Gastrocnemius medialis (tissue), 4 donors: ENCODE results near the gene MCMBP. TPM values are rescaled to one million over a fixed set of nuclear protein-coding genes. Genes with fewer than 3 reads are reported as not detected.
"Not testable (repeated sequence)": the region's sequence is repeated elsewhere in the genome, so short reads cannot be mapped to it uniquely, and the experiment has no call there.

Source experiments
- ATAC-seq, 2 donors: fragments of 150-250 bp; one replicate each; pipeline ENCODE4 v1.9.1; 2016
- DNase-seq, 2 donors: peaks; one replicate each; pipeline ENCODE4 v3.0.0-alpha.2; 2019
- H3K27ac ChIP-seq, 4 donors: fragments of 200-600 bp; sonication (generic); 1 replicate in 1 of 4; 2 replicates in 3 of 4; pipeline ENCODE4 v1.5.1; 2016 to 2018; ENCODE audit warnings: mild to moderate bottlenecking in 2 of 4, moderate library complexity in 1 of 4
- H3K27me3 ChIP-seq, 3 donors: fragments of 200-600 bp; sonication (generic) in 2 of 3; 1 replicate in 1 of 3; 2 replicates in 2 of 3; pipeline versions ENCODE4 v1.5.1 to v1.6.0; 2016 to 2019; ENCODE audit warnings: mild to moderate bottlenecking in 1 of 3, moderate library complexity in 1 of 3
- H3K36me3 ChIP-seq, 2 donors: fragments of 200-600 bp; sonication (generic) in 1 of 2; one replicate each; pipeline ENCODE4 v1.5.1; 2017 to 2018
- H3K4me1 ChIP-seq, 2 donors: fragments of 200-600 bp; sonication (generic) in 1 of 2; one replicate each; pipeline ENCODE4 v1.5.1; 2016 to 2017; ENCODE audit warnings: mild to moderate bottlenecking in 2 of 2
- H3K4me3 ChIP-seq, 4 donors: fragments of 200-600 bp; sonication (generic) in 3 of 4; 1 replicate in 1 of 4; 2 replicates in 3 of 4; pipeline ENCODE4 v1.5.1; 2016 to 2019; ENCODE audit warnings: mild to moderate bottlenecking in 2 of 4
- H3K9me3 ChIP-seq, 3 donors: fragments of 200-600 bp; sonication (generic) in 2 of 3; 1 replicate in 1 of 3; 2 replicates in 2 of 3; pipeline ENCODE4 v1.5.1; 2016 to 2019
- POLR2A ChIP-seq, 2 donors: fragments of 450-650 bp; IDR thresholded peaks; one replicate each; pipeline ENCODE4 v1.6.1; 2017; ENCODE audit warnings: antibody characterized with exemption in 2 of 2, mild to moderate bottlenecking in 2 of 2, moderate library complexity in 2 of 2
- in situ Hi-C, 4 donors: fragments of 200-750 bp; cut with MboI; loops; one replicate each; pipeline versions ENCODE4 v1.15.0 to v1.8.0; 2017; ENCODE audit warnings: low sequenced_read_pairs in 4 of 4
- intact Hi-C: fragments of 100-400 bp; cut with DNase I; formaldehyde crosslinking; loops from one replicate; pipeline ENCODE4 v1.15.1; 2023; ENCODE audit warnings: low total_unique reads
- total RNA-seq, 4 donors: library from RNA; depleted of rRNA; stranded (reverse); fragments of >200 nt; gene quantifications; one replicate each; pipeline versions ENCODE4 v1.1.0 to v1.2.3, GENCODE V29; 2016
- TF ChIP-seq, protein P1 (sequence below), 5 experiments: fragments of 450-650 bp in 3 of 5; fragments of 200-600 bp in 2 of 5; sonication (generic) in 2 of 5; IDR thresholded peaks in 4 of 5; conservative IDR thresholded peaks in 1 of 5; 1 replicate in 4 of 5; 2 replicates in 1 of 5; pipeline ENCODE4 v1.5.1; 2016 to 2019; ENCODE audit warnings: antibody characterized with exemption in 5 of 5, mild to moderate bottlenecking in 3 of 5, moderate library complexity in 3 of 5

Gene MCMBP
- total RNA-seq, 4 donors from 2014 or later = 28.1 to 43.6 (median 33.2) TPM

GRCh38 chr10:119871881-119872609, 598 bp downstream of the MCMBP start:
- DNase-seq (peak in 1 of 2 donors; percentile 26), ATAC-seq (peak; percentile 20 to 21)
- in situ Hi-C loops = loop anchor here in 3 of 4 donors (25.0 kb wide), 3 partner anchors 185 to 710 kb away; partner anchors contain the start of gene SFXN4 (in 1 of the 3)
- Histone ChIP-seq H3K4me3 (peak overlapping the region; percentile 85 to 96 (median 90)), H3K9me3 (no peaks in the 10 kb centered on the region), H3K27ac (peak overlapping the region; percentile 89 to 97 (median 92)), H3K27me3 (no peaks in the 10 kb centered on the region), H3K36me3 (no peaks in the 10 kb centered on the region), H3K4me1 (peaks cover 17 to 28% of the 10 kb centered on the region in 2 donors)
- intact Hi-C loops = loop anchor here (1.0 to 5.0 kb wide), 3 partner anchors 20 to 1115 kb away; partner anchors contain the start of gene SEC23IP
- TF ChIP-seq, protein P1, sequence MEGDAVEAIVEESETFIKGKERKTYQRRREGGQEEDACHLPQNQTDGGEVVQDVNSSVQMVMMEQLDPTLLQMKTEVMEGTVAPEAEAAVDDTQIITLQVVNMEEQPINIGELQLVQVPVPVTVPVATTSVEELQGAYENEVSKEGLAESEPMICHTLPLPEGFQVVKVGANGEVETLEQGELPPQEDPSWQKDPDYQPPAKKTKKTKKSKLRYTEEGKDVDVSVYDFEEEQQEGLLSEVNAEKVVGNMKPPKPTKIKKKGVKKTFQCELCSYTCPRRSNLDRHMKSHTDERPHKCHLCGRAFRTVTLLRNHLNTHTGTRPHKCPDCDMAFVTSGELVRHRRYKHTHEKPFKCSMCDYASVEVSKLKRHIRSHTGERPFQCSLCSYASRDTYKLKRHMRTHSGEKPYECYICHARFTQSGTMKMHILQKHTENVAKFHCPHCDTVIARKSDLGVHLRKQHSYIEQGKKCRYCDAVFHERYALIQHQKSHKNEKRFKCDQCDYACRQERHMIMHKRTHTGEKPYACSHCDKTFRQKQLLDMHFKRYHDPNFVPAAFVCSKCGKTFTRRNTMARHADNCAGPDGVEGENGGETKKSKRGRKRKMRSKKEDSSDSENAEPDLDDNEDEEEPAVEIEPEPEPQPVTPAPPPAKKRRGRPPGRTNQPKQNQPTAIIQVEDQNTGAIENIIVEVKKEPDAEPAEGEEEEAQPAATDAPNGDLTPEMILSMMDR (IDR thresholded peaks at IDR 0.05 in 4 of 5, conservative IDR thresholded peaks at IDR 0.05 in 1 of 5) = no peak
- peak in 1 of 2 donors; percentile 7 for TF ChIP-seq POLR2A (IDR thresholded peaks at IDR 0.05)

DNA sequence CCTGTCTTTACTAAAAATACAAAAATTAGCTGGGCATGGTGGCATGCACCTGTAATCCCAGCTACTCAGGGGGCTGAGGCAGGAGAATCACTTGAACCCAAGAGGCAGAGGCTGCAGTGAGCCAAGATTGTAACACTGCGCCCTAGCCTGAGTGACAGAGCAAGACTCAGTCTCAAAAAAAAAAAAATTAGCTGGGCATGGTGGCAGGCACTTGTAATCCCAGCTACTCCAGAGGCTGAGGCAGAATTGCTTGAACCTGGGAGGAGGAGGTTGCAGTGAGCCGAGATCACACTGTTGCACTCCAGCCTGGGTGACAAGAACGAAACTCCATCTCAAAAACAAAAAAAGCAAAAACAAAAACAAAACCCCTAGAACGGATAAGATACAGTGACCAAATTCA, 3.2 kb downstream of the MCMBP start:
- H3K4me3 ChIP-seq, H3K36me3 ChIP-seq, intact Hi-C loops, H3K27me3 ChIP-seq, DNase-seq, ATAC-seq, H3K9me3 ChIP-seq, H3K27ac ChIP-seq: not testable (repeated sequence)
- in situ Hi-C loops = loop anchor here in 3 of 4 donors (10.0 to 25.0 kb wide), 4 partner anchors 182 to 707 kb away; partner anchors contain the start of gene SFXN4 (in 1 of the 3)
- H3K4me1 ChIP-seq = peaks cover 17 to 28% of the 10 kb centered on the region in 2 donors

DNA sequence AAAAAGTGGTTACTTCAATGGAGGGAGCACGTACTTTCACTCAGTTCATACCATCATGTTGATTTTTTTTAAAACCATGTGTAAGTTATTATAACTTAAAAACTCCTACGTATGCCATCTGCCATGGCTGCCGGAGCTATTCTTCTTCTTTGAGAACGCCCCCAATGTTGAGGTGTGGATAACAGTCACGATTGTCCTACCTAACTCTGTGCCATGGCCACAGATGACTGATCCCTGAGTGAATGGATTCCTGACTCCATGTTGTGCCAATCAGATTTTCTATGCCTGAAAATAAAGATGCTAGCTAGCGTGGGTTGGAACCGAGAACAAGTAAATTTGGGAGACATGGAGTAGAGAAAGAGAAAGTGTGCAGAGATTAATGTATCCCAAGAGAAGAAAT, 5.3 kb downstream of the MCMBP start:
- intact Hi-C loops (loop anchor here (2.0 kb wide), 1 partner anchor 15 kb away; no protein-coding TSS in a partner anchor), in situ Hi-C loops (loop anchor here in 3 of 4 donors (10.0 to 25.0 kb wide), 4 partner anchors 180 to 705 kb away; partner anchors contain the start of gene SFXN4 (in 1 of the 3))
- TF ChIP-seq POLR2A (IDR thresholded peaks at IDR 0.05) = no peak
- TF ChIP-seq, protein P1 (IDR thresholded peaks at IDR 0.05 in 4 of 5, conservative IDR thresholded peaks at IDR 0.05 in 1 of 5) = no peak
- Histone ChIP-seq H3K4me1 (peaks cover 12 to 20% of the 10 kb centered on the region in 2 donors), H3K27me3 (no peaks in the 10 kb centered on the region), H3K9me3 (no peaks in the 10 kb centered on the region), H3K4me3 (no peak overlapping the region), H3K27ac (no peak overlapping the region), H3K36me3 (no peaks in the 10 kb centered on the region)
- no peak for ATAC-seq
- no peak for DNase-seq

GRCh38 chr10:119865699-119866240, 6.9 kb downstream of the MCMBP start:
- intact Hi-C loops (loop anchor here (2.0 kb wide), 1 partner anchor 13 kb away; no protein-coding TSS in a partner anchor), in situ Hi-C loops (loop anchor here in 3 of 4 donors (10.0 to 25.0 kb wide), 4 partner anchors 178 to 703 kb away; partner anchors contain the start of gene SFXN4 (in 1 of the 3))
- no peak for TF ChIP-seq POLR2A (IDR thresholded peaks at IDR 0.05)
- TF ChIP-seq, protein P1 (IDR thresholded peaks at IDR 0.05 in 4 of 5, conservative IDR thresholded peaks at IDR 0.05 in 1 of 5) = no peak
- ATAC-seq (no peak), DNase-seq (no peak)
- Histone ChIP-seq H3K4me3 (no peak overlapping the region), H3K27me3 (no peaks in the 10 kb centered on the region), H3K9me3 (no peaks in the 10 kb centered on the region), H3K27ac (no peak overlapping the region), H3K4me1 (peaks cover 2 to 10% of the 10 kb centered on the region in 2 donors), H3K36me3 (no peaks in the 10 kb centered on the region)
